NAMALWA (cell line): ENCODE data around the gene MEGF11.

Source experiments
- DNase-seq: peaks from one replicate; pipeline ENCODE4 v3.0.0-alpha.2; 2015; ENCODE audit warnings: low spot score

Gene MEGF11

DNA sequence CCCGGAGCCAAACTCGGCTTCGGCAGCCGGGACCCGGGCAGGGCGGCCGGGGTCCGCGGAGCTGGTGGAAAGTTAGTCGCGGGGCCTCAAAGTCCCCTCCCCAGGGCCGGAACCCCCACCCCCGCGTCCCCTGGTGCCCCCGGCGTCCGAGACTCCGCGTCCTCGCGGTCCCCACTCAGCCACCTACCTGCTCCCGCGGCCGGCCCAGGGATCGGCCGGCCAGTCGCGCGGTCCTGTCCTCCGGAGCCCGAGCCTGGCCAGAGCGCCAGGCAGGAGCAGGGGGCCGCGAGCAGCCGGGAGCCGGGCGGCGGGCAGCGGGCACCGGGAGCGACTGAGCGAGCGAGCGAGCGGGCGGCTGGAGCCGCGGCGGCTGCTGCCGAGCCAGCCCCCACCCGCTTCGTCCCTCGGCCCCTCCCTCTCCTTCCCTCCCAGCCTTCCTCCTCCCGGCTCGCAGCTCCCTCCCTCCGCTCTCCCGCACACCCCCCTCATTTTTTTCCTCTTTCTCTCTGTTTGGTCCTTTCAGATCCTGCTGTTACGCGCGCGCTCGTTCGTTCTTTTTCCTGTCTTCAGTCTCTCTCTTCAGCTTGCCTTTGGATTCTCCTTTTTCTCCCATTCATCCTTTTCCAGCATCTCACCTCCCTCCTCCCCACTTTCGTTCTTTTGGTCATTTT is at the start of gene MEGF11:
Gene MEGF11 (minus strand): TSS at position 333 of the 671 bp plus-strand sequence. CDS start 125,347 bp downstream, outside the sequence.
- DNase-seq: no peak

GRCh38 chr15:66302489-66303278 is 49.1 kb upstream of the MEGF11 start:
- DNase-seq: no peak

- DNase-seq: no peak
Observed at GRCh38 chr15:66298803-66299251, 45.3 kb upstream of the MEGF11 start.

DNA sequence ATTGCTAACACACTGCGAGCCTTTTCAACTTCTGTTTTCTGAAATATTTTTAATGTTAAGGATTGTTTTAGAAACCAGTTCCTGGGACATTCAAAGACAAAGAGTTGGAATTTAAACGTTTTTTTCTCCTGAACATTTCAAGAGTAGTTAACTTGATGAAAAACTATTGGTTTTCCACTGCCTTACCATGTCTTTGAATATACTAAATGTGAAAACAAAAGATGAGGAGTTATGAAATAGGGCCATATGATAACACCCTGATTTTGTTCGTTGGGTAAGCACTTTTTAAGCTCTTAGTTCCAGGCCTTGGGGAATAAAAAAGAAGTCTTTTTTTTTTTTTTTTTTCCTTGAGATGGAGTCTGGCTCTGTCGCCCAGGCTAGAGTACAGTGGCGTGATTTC is 42.6 kb upstream of the MEGF11 start:
- DNase-seq: no peak

DNA sequence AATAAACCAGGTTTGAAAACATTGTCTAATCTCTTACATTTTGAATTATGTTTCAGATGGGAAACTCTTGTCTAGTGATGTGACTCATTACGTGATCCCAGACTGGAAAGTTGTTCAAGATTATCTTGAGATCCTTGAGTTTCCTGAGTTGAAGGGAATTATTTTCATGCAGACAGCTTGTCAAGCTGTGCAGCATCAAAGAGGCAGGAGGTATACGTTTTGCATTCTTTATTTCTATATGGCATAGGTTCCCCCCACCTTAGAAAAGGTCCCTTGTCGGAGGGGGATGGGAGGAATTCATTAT is 41.3 kb upstream of the MEGF11 start:
- no peak for DNase-seq

- peak; percentile 85 for DNase-seq
Observed at GRCh38 chr15:66294157-66294931, 40.8 kb upstream of the MEGF11 start.

DNA sequence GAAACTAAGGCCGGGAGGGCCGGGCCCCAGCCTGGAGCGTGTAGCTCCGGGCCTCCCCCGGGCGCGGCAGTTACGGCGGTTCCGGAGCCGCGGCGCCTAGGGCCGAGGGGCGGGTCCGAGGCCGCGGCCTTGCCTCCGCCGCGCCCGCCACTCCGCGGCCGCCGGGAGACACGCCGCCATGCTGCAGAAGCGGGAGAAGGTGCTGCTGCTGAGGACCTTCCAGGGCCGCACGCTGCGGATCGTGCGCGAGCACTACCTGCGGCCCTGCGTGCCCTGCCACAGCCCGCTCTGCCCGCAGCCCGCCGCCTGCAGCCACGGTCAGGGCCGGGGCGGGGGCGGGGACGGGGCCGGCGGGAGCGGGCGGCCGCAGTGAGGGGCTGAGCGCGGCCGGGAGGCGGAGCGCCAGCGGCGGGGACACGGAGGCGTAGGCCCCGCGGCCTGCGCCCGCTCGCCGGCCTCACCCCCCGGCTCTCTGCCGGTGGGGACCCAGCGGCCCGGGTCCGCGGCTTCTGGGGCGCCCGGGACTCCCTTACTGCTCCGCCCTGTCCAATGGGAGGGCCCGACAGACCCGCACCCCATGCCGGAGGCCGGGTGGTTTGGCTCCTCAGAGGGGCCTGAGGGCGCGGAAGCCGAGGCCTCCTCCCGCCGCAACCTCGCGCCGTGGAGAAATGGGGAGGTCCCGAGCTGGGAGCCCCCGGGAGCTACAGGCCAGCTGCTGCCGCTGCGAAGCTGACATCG is 40.0 kb upstream of the MEGF11 start, which contains the start of gene DIS3L:
Gene DIS3L (plus strand): TSS at position 150 of the 738 bp plus-strand sequence. CDS start 29 bp downstream, at position 179.
- peak; percentile 79 for DNase-seq

DNA sequence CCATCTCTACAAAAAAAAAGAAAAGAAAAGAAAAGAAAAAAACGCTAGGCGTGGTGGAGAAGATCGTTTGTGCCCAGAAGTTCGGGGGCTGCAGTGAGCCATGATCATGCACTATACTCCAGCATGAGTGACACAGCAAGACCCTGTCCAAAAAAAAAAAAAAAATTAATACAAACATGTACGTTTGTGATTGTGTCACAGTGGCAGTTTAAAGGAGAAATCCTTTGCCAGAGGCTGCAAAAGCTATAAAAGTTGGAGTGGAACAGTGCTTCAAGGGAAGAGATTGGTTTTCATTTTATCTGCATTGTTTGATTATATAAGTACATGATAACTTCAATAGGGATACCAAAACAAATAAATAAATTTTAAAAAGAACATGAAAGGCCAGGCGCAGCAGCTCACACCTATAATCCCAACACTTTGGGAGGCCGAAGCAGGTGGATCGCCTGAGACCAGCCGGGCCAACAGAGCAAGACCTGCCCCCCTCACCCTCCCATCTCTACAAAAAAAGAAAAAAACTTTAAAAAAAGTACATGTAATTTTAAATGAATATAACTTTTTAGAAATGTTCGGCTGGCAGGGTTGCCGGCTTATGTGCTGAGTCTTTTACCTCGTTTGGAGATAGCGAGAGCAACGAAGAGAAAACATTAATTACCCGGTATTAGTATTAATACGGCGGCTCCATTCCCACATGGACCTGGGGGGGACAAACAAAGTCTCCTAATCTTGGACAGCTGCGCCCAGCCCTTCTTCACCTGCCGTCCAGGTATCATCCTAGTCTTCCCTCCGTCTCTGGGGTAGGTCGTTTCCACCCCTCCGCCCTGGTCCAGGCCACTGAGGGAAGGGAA is 39.2 kb upstream of the MEGF11 start:
- DNase-seq: peak; percentile 23

- DNase-seq: peak; percentile 25
Observed at GRCh38 chr15:66291816-66292570, 38.4 kb upstream of the MEGF11 start.

GRCh38 chr15:66290518-66290917 is 37.0 kb upstream of the MEGF11 start:
- DNase-seq: no peak

- no peak for DNase-seq
Observed at GRCh38 chr15:66290007-66290406, 36.5 kb upstream of the MEGF11 start.

GRCh38 chr15:66288551-66289185 is 35.1 kb upstream of the MEGF11 start:
- no peak for DNase-seq

GRCh38 chr15:66288093-66288492 is 34.5 kb upstream of the MEGF11 start:
- no peak for DNase-seq

DNA sequence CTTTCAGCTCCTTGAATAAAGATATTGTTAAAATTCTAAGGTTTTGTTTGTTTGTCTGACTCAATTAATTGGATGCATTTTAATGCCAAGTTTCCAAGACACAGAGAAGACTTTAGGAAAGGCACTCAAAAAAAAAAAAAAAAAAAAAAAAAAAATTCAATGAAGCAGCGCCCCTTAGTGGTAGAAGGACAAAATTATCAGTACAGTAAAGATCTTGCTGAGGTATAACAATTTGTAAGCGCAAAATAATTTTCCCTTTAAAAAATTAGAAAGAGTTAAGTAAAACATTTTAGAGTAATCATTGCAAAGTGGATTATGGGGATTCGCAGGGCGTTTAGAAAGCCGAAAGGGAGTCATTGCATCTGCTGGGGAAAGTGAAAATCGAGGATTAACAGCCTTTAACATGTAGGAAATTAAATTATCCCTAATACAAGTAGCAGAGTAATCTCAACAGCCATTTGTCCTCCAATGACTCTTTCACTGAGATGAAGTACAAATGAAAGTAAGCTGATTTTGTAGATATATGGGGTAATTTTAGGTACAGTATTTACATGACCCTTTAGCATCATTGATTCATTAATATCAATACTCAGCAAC is 34.0 kb upstream of the MEGF11 start:
- peak; percentile 65 for DNase-seq

DNA sequence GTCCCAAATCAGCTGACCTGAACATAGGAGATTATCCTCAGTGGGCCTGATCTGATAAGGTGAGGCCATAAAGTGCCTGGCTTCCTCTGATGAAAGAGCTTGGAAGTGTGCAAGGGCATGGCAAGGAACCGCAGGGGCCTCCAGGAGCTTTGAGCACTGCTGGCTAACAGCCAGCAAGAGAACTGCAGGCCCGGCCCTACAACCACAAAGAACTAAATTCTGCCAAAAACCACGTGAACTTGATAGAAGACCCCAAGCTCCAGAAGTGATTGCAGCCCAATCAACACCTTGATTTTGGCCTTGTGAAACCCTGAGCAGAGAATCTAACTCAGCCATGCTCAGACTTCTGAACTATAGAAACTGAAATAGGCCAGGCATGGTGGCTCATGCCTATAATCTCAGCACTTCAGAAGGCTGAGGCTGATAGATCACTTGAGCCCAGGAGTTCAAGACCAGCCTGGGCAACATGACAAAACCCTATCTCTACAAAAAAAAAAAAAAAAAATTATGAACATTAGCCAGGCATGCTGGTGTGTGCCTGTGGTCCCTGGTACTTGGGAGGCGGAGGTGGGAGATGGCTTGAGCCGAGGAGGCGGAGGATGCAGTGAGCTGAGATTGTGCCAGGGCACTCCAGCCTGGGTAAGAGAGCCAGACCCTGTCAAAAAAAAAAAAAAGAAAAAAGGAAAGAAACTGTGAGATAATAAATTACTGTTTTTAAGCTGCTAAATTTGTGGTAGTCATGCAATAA is 32.2 kb upstream of the MEGF11 start:
- DNase-seq: no peak

DNA sequence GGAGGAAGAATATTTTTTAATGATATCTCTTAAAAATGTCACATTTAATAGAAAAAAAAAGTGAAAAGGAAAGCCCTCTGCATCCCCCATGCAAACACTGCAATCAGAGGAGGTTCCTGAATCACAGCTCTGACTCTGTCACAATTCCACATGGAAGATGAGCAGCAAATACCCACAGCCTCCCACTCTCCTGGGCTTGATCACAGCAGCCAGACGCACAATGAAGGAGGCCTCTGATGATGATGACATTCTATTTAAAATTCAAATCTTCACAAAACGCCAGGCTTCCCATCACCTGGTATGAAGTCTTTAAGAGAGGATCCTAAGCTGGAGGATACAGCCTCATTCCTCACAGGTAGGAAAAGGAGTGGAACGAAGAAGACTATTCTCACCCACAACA is 30.7 kb upstream of the MEGF11 start:
- DNase-seq: no peak

DNA sequence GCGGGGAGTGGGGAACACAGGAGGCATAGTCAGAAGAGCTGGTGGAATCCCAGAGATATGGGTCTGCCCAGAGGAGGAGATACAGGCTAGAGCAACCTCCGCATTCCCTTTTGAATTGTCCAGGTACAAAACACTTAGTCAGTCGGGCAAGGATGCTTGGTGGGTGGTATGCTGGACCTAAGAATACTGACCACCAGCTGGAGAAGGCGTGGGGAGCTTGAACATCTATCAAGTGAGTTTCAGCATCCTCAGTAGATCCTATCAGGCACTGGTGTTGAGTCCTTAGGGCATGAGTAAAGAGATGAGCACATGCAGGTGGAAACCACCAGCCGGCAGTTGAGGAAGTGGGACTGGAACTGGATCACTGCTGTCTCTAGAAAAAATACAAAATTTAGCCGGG is 25.1 kb upstream of the MEGF11 start:
- DNase-seq: no peak

- no peak for DNase-seq
Observed at GRCh38 chr15:66278056-66278455, 24.5 kb upstream of the MEGF11 start.

DNA sequence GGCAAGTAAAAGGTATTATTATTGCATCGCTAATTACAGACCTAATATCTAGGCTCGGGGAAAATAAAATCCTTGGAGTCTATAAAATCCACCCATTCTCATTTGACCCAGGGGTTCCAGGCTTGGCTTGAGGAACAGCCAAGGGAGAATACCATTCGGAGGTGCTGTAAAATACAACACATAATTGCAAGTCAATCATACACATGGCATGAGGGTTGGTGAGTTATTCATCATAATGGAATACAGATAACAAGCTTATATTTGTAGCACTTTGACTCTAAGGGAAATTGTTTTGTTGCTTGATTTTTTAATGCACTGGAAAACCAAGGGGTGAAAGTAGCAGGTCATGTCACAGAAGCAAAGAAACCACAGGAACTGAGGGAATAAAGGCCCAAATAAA is 23.0 kb upstream of the MEGF11 start:
- no peak for DNase-seq
